Left hindlimb (tissue), 1 donor: ENCODE measurements around the gene MAN1A1.

Experiments used
- DNase-seq: peaks from one replicate; pipeline ENCODE4 v3.0.0-alpha.2; 2018

The MAN1A1 gene

DNA sequence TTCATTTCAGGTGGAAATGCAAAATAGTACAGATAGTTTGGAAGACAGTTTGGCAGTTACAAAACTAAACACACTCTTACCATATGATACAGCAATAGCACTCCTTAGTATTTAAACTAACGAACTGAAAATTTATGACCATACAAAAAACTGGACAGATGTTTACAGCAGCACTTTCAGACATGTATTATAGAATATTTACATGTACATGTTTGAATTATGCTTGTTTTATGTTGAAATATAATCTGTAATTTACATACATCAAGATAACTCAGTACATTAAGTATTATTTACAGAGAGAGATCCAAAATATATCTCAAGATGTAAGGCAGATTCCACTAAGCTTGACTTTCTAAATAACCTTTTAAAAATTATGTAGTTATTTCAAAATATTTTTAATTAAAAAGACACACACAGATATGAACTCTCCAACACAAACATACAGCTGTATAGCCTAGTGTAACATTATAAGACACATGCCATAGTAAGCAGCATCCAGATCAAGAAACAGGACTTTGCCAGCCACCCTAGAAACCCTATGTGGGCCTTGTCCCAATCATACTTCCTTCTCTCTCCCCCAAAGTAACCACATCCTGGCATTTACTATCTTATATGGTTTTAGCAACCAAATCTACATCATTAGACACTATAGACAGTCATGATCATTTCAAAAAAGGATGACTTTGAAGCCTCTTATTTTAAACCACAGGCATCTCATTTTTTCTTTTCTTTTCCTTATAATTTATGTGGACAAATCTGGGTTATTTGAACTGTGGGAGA, 82.2 kb downstream of the MAN1A1 start:
- no peak for DNase-seq

DNA sequence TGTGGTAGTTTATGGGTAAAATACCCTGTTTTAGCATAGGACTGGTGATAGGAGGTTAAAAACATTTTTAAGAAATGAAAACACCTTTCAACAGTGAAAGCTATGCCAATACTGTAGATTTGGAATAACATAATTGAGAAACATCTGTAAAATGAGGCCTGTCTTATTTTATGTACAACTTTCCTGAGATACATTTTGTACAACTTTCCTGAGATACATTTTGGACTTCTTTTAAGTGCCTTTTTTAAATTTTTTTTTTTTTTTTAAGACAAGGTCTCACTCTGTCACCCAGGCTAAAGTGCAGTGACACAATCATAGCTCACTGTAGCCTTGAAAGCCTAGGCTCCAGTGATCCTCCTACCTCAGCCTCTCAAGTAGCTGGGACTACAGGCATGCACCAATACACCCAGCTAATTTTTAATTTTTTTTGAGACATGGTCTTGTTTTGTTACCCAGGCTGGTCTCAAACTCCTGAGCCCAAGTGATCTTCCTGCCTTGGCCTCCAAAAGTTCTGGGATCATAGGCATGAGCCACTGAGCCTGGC, 84.6 kb downstream of the MAN1A1 start:
- no peak for DNase-seq

DNA sequence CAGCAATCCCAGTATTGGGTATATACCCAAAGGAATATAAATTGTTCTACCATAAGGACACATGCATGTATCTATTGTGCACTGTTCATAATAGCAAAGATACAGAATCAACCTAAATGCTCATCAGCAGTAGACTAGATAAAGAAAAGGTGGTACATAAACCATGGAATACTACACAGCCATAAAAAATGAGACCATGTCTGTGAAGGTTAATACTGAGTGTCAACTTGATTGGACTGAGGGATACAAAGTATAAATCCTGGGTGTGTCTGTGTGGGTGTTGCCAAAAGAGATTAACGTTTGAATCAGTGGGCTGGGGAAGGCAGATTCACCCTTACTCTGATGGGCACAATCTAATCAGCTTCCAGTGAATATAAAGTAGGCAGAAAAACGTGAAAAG, 86.9 kb downstream of the MAN1A1 start:
- no peak for DNase-seq

DNA sequence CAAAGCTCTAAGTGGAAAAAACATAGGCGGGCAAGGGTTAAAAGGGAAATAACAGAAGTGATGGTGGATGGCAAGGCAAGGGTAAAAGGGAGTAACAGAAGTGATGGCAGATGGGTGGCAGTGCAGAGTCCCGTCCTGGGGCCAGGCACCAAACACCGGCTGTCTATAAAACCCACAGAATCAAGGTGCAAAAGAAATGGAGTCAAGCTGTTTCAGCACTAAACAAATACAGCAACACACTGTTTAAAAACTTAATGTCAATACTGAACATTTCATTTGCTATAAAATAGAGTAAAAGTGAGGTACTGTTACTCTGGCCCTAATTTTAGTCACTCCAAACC, 87.6 kb downstream of the MAN1A1 start:
- DNase-seq, result no peak

DNA sequence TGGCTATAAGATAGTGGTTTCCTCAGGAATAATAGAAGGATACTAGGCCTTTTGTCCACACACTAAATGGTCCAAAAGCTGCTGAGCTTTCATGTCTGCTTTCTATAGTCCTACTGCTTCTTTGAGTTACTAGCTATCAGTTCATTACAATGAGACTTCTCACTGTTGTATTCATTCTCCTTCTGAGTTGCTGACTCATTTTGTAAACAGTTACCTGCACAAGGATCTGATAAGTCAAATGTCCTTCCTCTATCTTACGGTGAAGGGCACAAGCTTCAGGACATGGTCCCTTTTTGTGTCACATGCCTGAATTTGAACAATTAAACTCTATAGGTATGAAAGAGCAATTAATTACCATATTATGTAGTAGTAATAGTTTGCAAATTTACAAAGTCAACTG, 90.5 kb downstream of the MAN1A1 start:
- DNase-seq, result no peak

DNA sequence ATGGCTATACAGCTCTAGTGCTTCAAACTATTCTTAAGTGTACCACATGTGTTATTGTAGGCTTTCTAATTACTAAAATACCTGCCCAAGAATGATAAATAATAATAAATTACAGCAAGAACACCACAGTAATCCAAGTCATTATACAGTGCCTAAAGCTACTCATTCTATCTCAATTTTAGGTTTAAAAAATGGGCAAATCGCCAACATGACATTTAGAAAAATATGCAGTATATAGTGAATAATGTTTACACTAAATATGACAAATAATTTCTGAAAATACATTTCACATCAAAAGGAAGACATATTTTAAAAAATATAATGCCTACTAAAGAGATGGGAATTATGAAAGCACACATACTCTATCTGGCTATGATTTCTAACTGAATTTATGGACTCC, 91.8 kb downstream of the MAN1A1 start:
- no peak for DNase-seq

DNA sequence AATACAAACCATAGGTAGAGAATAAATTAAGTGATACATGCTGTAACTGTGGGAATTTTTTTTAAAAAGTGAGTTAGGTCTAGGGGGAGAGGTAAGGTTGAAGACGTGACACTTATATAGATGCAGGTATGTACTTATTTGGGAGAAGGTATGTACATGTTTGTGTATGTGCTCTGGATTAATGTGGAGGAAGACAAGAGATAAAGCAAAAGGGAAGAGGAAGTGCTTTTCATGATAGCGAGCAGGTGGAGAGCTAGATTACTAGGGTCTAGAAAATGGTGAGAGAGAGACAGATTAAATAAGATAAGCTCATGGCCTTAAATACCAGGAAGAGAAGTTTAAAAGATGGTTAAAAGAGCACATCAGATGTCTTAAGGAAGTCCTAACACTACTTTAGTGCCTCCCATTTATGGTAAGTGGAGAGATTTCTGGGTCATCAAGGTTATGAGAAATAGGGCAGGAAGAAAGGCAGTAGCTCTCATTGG, 92.5 kb downstream of the MAN1A1 start:
- no peak for DNase-seq

DNA sequence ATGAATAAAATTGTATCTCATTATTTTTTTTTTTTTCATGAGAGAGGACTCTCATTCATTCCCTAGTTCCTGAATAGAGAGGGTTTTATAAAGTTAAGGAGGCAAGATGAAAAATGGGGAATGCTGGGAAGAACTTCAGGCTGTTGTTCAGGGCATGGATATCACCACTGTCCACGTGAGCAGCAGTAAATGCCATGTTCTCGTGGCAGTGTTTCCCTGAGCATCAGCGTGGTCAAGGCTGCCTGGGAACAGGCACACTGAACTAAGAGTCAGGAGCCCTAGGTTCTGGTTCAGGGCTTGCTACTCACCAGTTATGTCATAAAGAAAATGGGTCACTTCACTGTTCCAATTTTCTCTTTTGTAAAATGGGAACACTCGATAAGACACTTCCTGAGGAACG, 93.2 kb downstream of the MAN1A1 start:
- DNase-seq, result no peak

DNA sequence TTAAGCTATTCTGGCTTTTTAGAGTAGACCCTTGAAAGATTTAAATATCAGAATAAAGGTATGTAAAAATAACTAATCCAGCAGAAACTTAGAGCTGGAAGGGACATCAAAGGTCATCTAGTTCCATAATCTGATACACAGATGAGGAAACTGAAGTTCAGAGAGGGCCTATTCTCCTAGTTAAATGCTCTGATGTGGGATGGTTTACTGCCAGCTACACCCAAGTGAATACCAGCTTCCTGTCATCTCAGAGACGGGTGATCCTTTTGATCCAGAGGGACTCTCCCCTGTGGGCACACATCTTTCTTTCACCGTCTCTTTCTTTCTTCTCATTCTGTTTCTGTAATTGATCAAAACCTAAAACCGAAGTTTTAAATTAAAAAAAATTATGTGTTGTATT, 94.1 kb downstream of the MAN1A1 start:
- no peak for DNase-seq

DNA sequence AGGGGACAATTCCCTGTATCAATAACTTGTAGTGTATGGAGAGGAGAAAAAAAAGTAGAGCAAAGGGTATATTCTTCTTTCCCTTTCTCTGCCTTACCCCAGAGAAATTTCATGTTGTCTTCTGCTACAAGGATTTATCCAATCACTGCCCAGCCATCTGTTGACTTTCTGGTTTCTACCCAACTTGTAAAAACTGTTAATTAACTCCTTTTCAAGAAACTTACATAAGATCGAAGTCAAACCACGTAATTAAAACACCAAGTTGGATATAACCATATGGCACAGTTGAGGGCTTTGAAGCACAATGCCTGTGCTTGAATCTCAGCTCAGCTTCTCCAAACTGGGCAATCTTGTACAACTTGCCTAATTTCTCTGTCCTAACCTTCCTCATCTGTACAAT, 99.5 kb downstream of the MAN1A1 start:
- no peak for DNase-seq

DNA sequence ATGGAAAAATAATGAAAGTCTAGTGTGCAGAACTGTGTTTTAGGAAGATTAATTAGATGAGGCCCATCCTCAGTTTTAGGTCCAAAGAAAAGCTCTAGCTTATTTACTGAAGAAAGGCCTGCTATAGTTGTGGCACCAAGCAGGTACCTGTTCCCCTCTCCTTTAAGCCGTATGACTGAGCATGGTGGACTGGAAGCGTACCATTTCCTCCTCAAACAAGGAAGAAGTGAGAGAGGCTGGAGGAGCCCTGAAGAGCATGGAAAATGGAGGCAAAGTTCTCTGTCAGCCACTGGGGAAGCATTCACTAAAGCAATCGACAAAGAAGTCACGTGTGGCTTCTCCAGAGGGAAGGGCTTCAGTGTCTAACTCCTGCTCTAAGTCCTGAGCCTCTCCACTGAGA, 100.2 kb downstream of the MAN1A1 start:
- DNase-seq, result no peak

DNA sequence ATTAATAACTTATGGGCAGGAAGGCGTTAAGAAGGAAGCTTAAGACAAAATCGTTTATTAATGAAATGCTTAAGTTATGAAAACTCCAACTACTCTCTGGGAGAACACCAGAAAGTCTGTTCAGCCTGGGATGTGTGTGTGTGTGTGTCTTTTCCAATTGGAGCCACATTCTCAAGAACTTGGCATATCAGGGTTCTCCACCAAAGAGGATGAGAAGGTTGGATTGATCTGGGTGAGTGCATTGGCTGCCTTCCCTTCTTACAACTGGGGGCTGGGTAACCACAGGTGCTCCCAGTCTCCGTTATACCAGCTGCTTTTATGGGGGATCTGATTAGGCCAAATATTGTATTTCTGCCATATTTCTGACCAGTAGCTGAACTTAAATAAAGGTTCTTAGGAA, 102.1 kb downstream of the MAN1A1 start:
- no peak for DNase-seq

DNA sequence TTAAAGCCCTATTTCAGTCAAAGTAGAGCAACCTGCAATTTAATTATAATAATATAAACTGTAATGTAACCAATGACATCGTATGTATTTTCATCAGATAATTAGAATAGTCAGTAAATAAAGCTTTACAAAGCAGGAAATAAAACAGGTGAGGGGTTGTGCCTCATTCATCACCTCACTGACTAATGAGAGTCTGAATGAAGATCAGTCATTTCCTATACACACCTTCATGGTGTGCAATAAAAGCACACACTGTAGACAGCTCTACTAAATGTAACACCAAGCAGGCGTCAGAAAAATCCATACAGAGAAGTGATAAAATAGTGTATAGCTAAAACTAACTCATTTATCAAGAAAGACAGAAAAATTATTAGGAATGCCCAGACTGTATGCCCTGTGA, 105.9 kb downstream of the MAN1A1 start:
- no peak for DNase-seq

DNA sequence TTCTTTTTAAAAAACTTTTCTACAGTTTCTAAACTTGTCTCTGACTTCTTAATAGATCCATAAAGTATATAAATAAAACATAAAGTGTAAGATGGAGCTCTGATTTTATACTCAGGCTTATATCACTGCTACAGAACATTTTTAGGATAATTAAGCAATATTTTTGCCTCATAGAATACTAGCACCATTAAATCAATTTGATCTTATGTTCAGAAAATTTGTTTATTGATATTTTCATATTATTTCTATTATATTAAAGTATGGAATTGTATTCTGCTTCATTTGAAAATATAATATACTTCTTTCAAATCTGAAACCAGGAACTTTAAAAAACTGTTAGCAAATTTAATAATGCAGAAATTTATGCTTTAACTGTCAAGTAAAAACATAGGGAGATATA, 106.5 kb downstream of the MAN1A1 start:
- no peak for DNase-seq

DNA sequence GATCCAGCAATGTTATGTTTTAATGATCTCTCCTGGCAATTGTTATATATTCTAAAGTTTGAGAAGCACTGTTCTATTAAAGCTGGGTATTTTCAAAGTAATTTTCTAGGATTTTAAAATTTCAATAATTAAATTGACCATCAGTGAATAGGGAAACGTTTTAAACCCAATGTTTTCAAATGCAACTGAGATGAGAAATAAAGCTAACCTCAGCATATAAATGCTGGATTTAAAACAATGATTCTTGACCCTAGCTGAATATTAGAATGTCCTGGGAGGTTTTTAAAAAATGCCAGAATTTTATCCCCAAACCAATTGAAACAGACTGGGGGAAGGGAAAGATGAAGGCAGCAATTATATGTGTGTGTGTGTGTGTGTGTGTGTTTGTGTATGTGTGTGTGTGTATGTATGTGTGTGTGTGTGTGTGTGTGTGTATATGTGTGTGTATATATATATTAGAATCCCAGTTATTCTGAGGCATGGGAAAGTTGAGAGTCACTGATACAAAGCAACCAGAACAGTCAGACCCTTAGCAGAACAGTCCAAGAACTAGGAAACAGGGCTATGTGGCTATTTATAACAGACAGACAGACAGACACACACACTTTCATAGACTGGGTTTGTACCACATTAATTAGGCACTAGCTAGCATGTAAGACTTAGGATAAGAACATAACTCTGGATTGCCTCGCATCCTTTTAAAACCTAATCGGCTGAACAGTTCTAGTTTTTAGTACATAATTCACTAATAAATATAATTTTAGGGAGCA, 107.8 kb downstream of the MAN1A1 start:
- no peak for DNase-seq

DNA sequence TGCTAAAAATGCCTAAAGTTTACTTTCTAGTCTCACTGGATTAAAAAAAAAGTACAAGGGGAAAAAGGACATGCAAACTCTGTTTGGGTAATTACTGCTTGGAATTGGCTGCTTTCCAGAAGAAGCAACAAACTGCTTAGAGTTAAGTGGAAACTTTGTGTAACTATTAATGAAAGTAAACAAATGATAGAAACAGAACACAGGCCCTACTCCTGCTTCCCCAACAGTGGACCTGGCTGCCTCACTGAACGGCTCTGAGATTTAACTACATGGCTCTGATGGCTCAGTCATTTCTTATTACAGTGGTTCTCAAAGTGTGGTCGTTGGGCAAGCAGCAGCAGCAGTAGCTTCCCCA, 108.5 kb downstream of the MAN1A1 start:
- DNase-seq, result no peak

DNA sequence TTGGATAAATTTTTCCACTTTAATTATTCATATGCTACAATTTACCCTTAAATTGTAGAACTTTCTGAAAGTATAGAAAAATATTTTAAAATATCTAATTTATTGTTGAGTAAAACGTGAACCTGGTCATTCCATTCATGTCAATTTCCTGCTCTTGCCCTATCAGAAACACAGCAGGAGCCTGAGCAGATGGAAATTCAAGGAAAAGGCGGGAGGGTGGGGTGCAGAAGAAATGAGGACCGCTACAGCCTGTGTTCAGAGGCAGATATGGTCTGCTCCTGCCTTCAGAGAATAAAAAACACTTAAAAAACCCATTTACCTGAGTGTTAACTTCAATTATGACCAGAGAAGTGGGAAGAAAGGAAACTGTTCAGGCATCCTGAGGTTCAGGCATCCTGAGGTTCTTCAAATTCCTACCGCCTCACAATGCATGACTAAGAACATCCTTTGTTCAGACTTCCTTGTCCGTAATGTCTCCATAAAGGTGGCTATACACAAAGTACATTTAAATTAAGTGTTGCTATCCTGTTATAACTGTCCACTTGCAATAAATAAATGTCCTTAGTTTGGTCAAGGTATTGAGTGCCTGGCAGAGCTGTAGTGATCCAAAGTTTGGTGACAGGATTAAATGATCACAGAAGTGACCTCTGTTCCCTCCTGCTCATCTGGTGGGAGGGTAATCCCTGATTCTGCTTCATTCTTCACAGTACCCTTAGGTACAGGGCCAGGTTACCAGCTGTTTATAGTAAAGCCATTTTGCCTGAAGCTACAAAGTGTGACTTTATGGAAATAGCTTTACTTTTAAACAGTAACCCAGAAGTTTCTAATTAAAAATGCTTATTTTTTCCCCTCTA, 109.1 kb downstream of the MAN1A1 start:
- DNase-seq, result no peak

DNA sequence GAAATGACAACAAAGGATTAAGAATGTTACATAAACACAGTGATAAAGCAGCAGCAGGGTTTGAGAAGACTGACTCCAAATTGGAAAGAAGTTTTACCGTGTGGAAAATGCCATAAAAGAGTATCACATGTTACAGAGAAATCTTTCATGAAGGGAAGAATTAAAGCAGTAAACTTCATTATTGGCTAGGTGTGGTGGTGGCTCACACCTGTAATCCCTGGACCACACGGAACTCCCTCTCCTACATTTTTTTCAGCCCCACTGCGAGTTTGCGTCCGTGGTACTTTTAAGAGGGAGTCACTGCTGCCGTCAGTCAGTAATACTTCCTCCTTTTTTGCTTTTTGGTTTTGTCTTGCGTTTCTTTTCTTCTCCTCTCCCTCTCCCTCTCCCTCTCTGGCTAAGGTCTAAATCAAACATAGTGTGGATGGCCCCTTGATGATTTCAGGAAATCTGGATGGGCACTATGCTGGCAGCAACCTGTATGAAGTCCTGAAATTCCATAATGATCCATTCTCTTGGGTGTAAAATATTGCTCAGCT, 112.3 kb downstream of the MAN1A1 start:
- no peak for DNase-seq

DNA sequence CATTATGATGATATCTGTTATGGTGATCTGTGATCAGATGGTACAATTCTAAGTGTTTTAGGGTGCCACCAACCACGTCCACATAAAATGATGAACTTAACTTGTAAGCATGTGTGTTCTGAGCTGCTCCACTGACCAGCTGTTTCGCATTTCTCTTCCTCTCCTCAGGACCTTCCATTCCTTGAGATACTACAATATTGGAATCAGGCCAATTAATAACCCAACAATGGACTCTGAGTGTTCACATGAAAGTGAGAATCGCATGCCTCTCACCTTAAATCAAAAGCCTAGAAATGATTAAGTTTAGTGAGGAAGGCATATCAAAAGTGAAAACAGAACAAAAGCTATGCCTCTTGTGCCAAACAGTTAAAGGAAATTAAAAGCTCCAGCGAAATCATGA, 114.6 kb downstream of the MAN1A1 start:
- DNase-seq, result no peak

DNA sequence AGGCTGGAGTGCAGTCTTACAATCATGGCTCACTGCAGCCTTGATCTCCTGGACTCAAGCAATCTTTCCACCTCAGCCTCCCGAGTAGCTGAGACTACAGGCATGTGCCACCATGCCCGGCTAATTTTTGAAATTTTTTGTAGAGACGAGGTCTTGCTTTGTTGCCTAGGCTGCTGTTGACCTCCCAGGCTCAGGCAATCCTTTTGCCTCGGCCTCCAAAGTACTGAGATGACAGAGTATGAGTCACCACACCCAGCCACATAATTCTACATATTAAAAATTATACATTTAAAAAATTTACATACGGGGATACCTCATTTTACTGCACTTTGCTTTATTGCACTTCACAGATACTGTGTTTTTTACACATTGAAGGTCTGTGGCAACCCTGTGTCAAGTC, 115.1 kb downstream of the MAN1A1 start:
- DNase-seq, result no peak

DNA sequence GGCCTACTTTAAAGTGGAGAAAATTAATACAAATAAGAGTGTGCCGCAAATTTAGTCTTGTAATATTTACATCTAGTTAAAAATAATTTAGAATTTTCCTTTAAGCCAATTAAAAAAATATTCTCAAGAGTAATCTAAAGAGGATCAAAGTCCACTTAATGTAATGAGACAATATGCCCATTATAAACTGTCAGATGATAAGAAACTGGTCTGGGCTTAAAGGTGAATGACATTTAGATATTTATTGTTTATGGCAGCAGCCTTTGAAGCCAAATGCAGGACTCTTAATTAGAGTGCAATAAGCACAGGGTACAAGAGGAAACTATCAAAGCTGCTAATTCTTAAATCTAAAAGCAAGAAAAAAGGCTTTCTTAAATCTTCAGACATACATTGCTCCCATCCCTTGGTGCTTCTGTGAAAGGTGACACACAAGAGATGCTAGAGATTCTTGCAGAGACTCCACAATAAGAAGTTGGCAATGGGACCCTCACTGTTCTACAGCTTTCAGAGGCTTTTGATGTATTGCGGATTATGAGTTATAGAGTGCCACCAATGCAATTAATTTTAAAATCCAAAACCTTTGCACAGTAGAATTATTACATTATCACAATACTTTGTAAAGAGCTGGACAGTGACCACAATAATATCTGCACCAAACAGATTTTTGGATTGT, 116.1 kb downstream of the MAN1A1 start:
- DNase-seq, result no peak

DNA sequence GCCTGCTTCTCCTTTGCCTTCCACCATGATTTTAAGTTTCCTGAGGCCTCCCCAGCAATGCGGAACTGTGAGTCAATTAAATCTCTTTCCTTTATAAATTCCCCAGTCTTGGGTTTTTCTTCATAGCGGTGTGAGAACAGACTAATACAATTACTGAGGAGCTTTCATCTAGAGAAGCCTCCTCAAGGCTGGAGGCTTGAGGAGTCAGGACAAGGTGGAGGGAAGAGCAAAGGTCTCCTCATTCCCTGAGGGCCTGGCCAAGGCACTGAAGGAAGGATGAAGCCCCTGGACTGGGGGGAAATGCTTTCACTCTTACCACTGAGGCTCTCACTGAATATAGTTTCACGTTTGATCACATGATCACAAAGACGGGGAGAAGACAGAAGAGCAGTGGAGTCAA, 118.2 kb downstream of the MAN1A1 start:
- DNase-seq, result no peak

DNA sequence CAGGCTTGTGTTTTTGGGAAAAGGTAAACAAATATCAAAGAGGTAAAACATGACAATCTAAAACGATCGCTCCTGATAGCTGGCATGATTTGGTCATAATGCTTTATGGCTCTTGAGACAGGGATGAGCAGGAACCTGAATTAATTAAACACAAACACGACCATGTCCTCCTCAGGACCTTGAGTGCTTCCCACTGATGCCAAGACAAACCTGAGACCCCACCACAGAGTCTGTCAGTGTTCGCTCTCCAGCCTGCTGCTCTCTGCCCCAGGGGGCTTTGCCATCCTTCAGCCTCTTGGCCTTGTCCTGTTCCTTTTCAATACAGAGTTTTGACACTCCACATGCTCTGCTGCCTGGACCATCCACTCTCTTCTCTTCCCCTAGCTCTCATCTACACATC, 119.4 kb downstream of the MAN1A1 start:
- no peak for DNase-seq
